ENCODE data around the gene KLHL6.

- no peak for TF ChIP-seq CTCF (IDR thresholded peaks at IDR 0.05)
- TF ChIP-seq POLR2AphosphoS5 (IDR thresholded peaks at IDR 0.05): no peak
These were observed 31.0 kb upstream of the KLHL6 start for GRCh38 chr3:183586477-183586876.

Measured in upper lobe of left lung (tissue), 4 donors.